Trophoblast cell (in vitro differentiated cells and primary cell): ENCODE results near the gene SCYL3.
A peak's percentile ranks its signal among the peaks of the same experiment; 100 is the strongest.
"Not testable (repeated sequence)": the region's sequence is repeated elsewhere in the genome, so short reads cannot be mapped to it uniquely, and the experiment has no call there.

Source experiments
- DNase-seq, 2 donors: peaks; one replicate each; pipeline ENCODE4 v3.0.0-alpha.2; 2016
- H2AFZ ChIP-seq: 2 replicates; pipeline ENCODE4 v1.6.1; 2013; ENCODE audit warnings: low read length, moderate library complexity, mild to moderate bottlenecking; ENCODE audit not compliant: insufficient read depth, poor library complexity
- H2AK5ac ChIP-seq: 2 replicates; pipeline ENCODE4 v1.6.1; 2013; ENCODE audit warnings: mild to moderate bottlenecking, low read length
- H2BK120ac ChIP-seq: 2 replicates; pipeline ENCODE4 v1.6.1; 2013; ENCODE audit warnings: low read length, mild to moderate bottlenecking, moderate library complexity; ENCODE audit not compliant: insufficient read depth, poor library complexity
- H2BK12ac ChIP-seq: 2 replicates; pipeline ENCODE4 v1.6.1; 2013; ENCODE audit warnings: mild to moderate bottlenecking, low read length, moderate library complexity
- H2BK5ac ChIP-seq: 2 replicates; pipeline ENCODE4 v1.6.1; 2013; ENCODE audit warnings: low read length, low read depth, moderate library complexity, mild to moderate bottlenecking; ENCODE audit not compliant: poor library complexity
- H3K14ac ChIP-seq: 2 replicates; pipeline ENCODE4 v1.6.1; 2013; ENCODE audit warnings: mild to moderate bottlenecking, low read length
- H3K18ac ChIP-seq: 2 replicates; pipeline ENCODE4 v1.6.1; 2013; ENCODE audit warnings: mild to moderate bottlenecking, low read length
- H3K23ac ChIP-seq: 2 replicates; pipeline ENCODE4 v1.6.1; 2013; ENCODE audit warnings: low read length
- H3K27ac ChIP-seq: 2 replicates; pipeline ENCODE4 v1.5.1; 2013; ENCODE audit warnings: low read depth, mild to moderate bottlenecking, inconsistent platforms, low read length, moderate library complexity
- H3K27me3 ChIP-seq: 2 replicates; pipeline ENCODE4 v1.6.1; 2013; ENCODE audit warnings: inconsistent platforms, mild to moderate bottlenecking, low read length, moderate library complexity; ENCODE audit not compliant: insufficient read depth
- H3K36me3 ChIP-seq, 2 experiments: 1 replicate in 1 of 2; 2 replicates in 1 of 2; pipeline ENCODE4 v1.6.1; 2013; ENCODE audit warnings: low read length in 2 of 2, mild to moderate bottlenecking in 2 of 2, moderate library complexity in 1 of 2; ENCODE audit not compliant: insufficient read depth in 2 of 2, control insufficient read depth in 1 of 2
- H3K4ac ChIP-seq: 2 replicates; pipeline ENCODE4 v1.6.1; 2013; ENCODE audit warnings: low read depth, mild to moderate bottlenecking, low read length, moderate library complexity
- H3K4me1 ChIP-seq, 2 experiments: 1 replicate in 1 of 2; 2 replicates in 1 of 2; pipeline ENCODE4 v1.6.1; 2013; ENCODE audit warnings: low read length in 2 of 2, mild to moderate bottlenecking in 2 of 2, moderate library complexity in 1 of 2; ENCODE audit not compliant: insufficient read depth in 2 of 2, control insufficient read depth in 1 of 2
- H3K4me2 ChIP-seq: 2 replicates; pipeline ENCODE4 v1.6.1; 2013; ENCODE audit warnings: inconsistent platforms, mild to moderate bottlenecking, low read length, moderate library complexity
- H3K4me3 ChIP-seq: 2 replicates; pipeline ENCODE4 v1.5.1; 2013; ENCODE audit warnings: mild to moderate bottlenecking, low read depth, low read length, inconsistent platforms
- H3K79me1 ChIP-seq: one replicate; pipeline ENCODE4 v1.6.1; 2013; ENCODE audit warnings: low read length
- H3K79me2 ChIP-seq: 2 replicates; pipeline ENCODE4 v1.6.1; 2013; ENCODE audit warnings: low read length, mild to moderate bottlenecking; ENCODE audit not compliant: control insufficient read depth, insufficient read depth, poor library complexity
- H3K9ac ChIP-seq: 2 replicates; pipeline ENCODE4 v1.6.1; 2013; ENCODE audit warnings: mild to moderate bottlenecking, low read length
- H3K9me3 ChIP-seq: 2 replicates; pipeline ENCODE4 v1.6.1; 2013; ENCODE audit warnings: low read depth, mild to moderate bottlenecking, control low read depth, inconsistent platforms, low read length; ENCODE audit not compliant: insufficient read depth
- H4K12ac ChIP-seq: 2 replicates; pipeline ENCODE4 v1.6.1; 2013; ENCODE audit warnings: low read depth, mild to moderate bottlenecking, low read length, moderate library complexity
- H4K8ac ChIP-seq: 2 replicates; pipeline ENCODE4 v1.6.1; 2013; ENCODE audit warnings: low read depth, mild to moderate bottlenecking, low read length, moderate library complexity
- H4K91ac ChIP-seq: one replicate; pipeline ENCODE4 v1.6.1; 2013; ENCODE audit warnings: low read depth, mild to moderate bottlenecking, low read length, moderate library complexity
- WGBS: extraction: QIAGEN DNeasy Blood & Tissue Kit; methylation state at CpG from one replicate; pipeline ENCODE4 v1.1.7; 2013; ENCODE audit warnings: missing lambda C conversion rate; ENCODE audit not compliant: insufficient read length, insufficient coverage; ENCODE audit errors: extremely low coverage; 5-methylcytosine and 5-hydroxymethylcytosine counted together

Gene SCYL3

DNA sequence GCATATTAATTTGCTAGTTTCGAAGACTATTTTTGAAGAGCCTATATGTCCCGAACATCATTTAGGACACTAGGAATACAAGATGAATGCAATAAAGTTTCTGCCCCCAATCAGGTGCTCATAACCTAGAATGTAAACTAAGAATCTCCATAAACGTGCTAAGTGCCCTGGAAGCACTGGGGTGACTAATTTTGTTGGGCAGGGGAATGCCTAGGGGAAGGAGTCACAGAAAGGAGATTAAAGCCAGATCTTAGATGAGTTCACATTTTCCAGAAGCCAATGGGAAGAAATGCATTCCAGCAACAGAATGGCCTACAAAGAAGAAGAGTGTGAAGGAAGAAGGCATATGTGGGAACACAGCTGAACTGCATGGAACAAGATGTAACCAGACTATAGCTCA lies 19.5 kb downstream of the SCYL3 start:
- no peak overlapping the region for H2AK5ac ChIP-seq
- whole genome bisulfite sequencing, result no CpG with 5 or more reads among the region's 3 CpGs

GRCh38 chr1:169873582-169874199 lies 20.0 kb downstream of the SCYL3 start:
- no peak overlapping the region for H2BK12ac ChIP-seq
- peaks cover 3 to 7% of the 10 kb centered on the region in 2 experiments for H3K4me1 ChIP-seq
- H2AK5ac ChIP-seq, result no peak overlapping the region
- H3K27ac ChIP-seq, result no peak overlapping the region
- peaks cover 2% of the 10 kb centered on the region for H3K79me1 ChIP-seq
- no peak overlapping the region for H3K23ac ChIP-seq
- DNase-seq, result no peak
- H3K4me3 ChIP-seq, result no peak overlapping the region
- no peak overlapping the region for H3K4me2 ChIP-seq
- H2AFZ ChIP-seq, result no peak overlapping the region
- H4K91ac ChIP-seq, result no peak overlapping the region
- no peak overlapping the region for H3K18ac ChIP-seq
- H3K9me3 ChIP-seq, result peaks cover 6% of the 10 kb centered on the region
- no peak overlapping the region for H2BK5ac ChIP-seq
- no peak overlapping the region for H4K8ac ChIP-seq
- no peak overlapping the region for H3K4ac ChIP-seq
- no peak overlapping the region for H4K12ac ChIP-seq
- H3K36me3 ChIP-seq, result peaks cover 19 to 38% of the 10 kb centered on the region in 2 experiments
- no peaks in the 10 kb centered on the region for H3K27me3 ChIP-seq
- H2BK120ac ChIP-seq, result no peak overlapping the region
- H3K14ac ChIP-seq, result no peak overlapping the region
- no peaks in the 10 kb centered on the region for H3K79me2 ChIP-seq
- H3K9ac ChIP-seq, result no peak overlapping the region
- no CpG with 5 or more reads among the region's 3 CpGs for WGBS

More for the DNA sequence above, 19.5 kb downstream of the SCYL3 start:
- Histone ChIP-seq H3K27me3 (no peaks in the 10 kb centered on the region), H3K79me2 (no peaks in the 10 kb centered on the region), H4K91ac (no peak overlapping the region), H3K4me2 (no peak overlapping the region), H3K36me3 (peaks cover 17 to 34% of the 10 kb centered on the region in 2 experiments), H2AFZ (no peak overlapping the region), H2BK12ac (no peak overlapping the region), H3K14ac (no peak overlapping the region), H3K9ac (no peak overlapping the region), H3K4me3 (no peak overlapping the region), H3K79me1 (peaks cover 5% of the 10 kb centered on the region), H3K18ac (no peak overlapping the region), H3K4me1 (peaks cover 3 to 8% of the 10 kb centered on the region in 2 experiments), H3K9me3 (peaks cover 6% of the 10 kb centered on the region), H3K23ac (no peak overlapping the region), H4K12ac (no peak overlapping the region), H2BK120ac (no peak overlapping the region), H3K27ac (peak overlapping the region; percentile 85), H2BK5ac (no peak overlapping the region), H4K8ac (no peak overlapping the region), H3K4ac (no peak overlapping the region)
- peak in 1 of 2 donors; percentile 24 for DNase-seq

DNA sequence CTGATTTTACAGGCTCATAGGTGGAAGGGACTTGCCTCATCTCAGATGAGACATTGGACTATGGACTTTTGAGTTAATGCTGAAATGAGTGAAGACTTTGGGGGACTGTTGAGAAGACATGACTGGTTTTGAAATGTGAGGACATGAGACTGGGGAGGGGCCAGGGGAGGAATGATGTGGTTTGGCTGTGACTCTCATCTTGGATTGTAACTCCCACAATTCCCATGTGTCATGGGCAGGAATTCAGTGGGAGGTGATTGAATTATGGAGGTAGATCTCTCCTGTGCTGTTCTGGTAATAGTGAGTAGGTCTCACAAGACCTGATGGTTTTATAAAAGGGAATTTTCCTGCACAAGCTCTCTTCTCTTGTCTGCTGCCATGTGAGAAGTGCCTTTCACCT lies 20.8 kb downstream of the SCYL3 start:
- Histone ChIP-seq H3K27me3 (no peaks in the 10 kb centered on the region), H3K4me3 (no peak overlapping the region), H3K9me3 (peaks cover 6% of the 10 kb centered on the region), H3K23ac (no peak overlapping the region), H3K14ac (no peak overlapping the region), H3K9ac (no peak overlapping the region), H4K12ac (no peak overlapping the region), H2BK12ac (no peak overlapping the region), H2BK120ac (no peak overlapping the region), H3K36me3 (peaks cover 21 to 40% of the 10 kb centered on the region in 2 experiments), H2AFZ (no peak overlapping the region), H3K79me1 (peaks cover 2% of the 10 kb centered on the region), H3K18ac (peak overlapping the region; percentile 3), H3K4me2 (no peak overlapping the region), H2BK5ac (no peak overlapping the region), H4K91ac (no peak overlapping the region), H3K4me1 (peaks cover 3 to 8% of the 10 kb centered on the region in 2 experiments), H3K27ac (no peak overlapping the region), H2AK5ac (no peak overlapping the region), H3K4ac (no peak overlapping the region), H4K8ac (no peak overlapping the region), H3K79me2 (no peaks in the 10 kb centered on the region)
- DNase-seq, result no peak

GRCh38 chr1:169871988-169872387 lies 21.7 kb downstream of the SCYL3 start:
- H3K18ac ChIP-seq, H2AFZ ChIP-seq, H3K14ac ChIP-seq, H3K9ac ChIP-seq, H3K27me3 ChIP-seq, H3K23ac ChIP-seq, H3K9me3 ChIP-seq, H2BK12ac ChIP-seq, H2BK5ac ChIP-seq, H3K27ac ChIP-seq, H3K4ac ChIP-seq, H3K79me2 ChIP-seq, H2AK5ac ChIP-seq, H3K4me2 ChIP-seq, H3K4me1 ChIP-seq, DNase-seq, H4K8ac ChIP-seq, H4K91ac ChIP-seq, H3K4me3 ChIP-seq, H3K79me1 ChIP-seq, H4K12ac ChIP-seq, H2BK120ac ChIP-seq: not testable (repeated sequence)
- H3K36me3 ChIP-seq, result peaks cover 20 to 42% of the 10 kb centered on the region in 2 experiments
- WGBS, result no CpG with 5 or more reads among the region's 3 CpGs
